Hematopoietic multipotent progenitor cell treated with erythropoietin and hydrocortisone succinate and interleukin-3 and kit ligand, for 6 days (in vitro differentiated cells): ENCODE results near the gene PAX6.

ENCODE experiments used
- DNase-seq: peaks from one replicate; pipeline ENCODE4 v3.0.0-alpha.2; 2015

The PAX6 gene

GRCh38 chr11:31822175-31822926 lies 11.2 kb upstream of the PAX6 start:
- DNase-seq = no peak

GRCh38 chr11:31821766-31822165 lies 10.6 kb upstream of the PAX6 start:
- DNase-seq = no peak

- no peak for DNase-seq
Measured at GRCh38 chr11:31821235-31821764, 10.2 kb upstream of the PAX6 start.

- DNase-seq = no peak
Measured at GRCh38 chr11:31820438-31820818, 9.3 kb upstream of the PAX6 start.

GRCh38 chr11:31819621-31820437 lies 8.7 kb upstream of the PAX6 start:
- DNase-seq = no peak

GRCh38 chr11:31818874-31819331 lies 7.8 kb upstream of the PAX6 start:
- no peak for DNase-seq

- DNase-seq = no peak
Measured at GRCh38 chr11:31818425-31818755, 7.3 kb upstream of the PAX6 start.

GRCh38 chr11:31817621-31818424 lies 6.7 kb upstream of the PAX6 start:
- DNase-seq = no peak

- no peak for DNase-seq
Measured at GRCh38 chr11:31817054-31817620, 6.0 kb upstream of the PAX6 start.

- DNase-seq = no peak
Measured at GRCh38 chr11:31816468-31817053, 5.4 kb upstream of the PAX6 start.

GRCh38 chr11:31815711-31816467 lies 4.8 kb upstream of the PAX6 start:
- no peak for DNase-seq

GRCh38 chr11:31814176-31814868 lies 3.2 kb upstream of the PAX6 start:
- DNase-seq = no peak

GRCh38 chr11:31813391-31814175 lies 2.5 kb upstream of the PAX6 start:
- DNase-seq = no peak

GRCh38 chr11:31812383-31813381 lies 1.6 kb upstream of the PAX6 start:
- no peak for DNase-seq

GRCh38 chr11:31809857-31810778 lies 1.0 kb downstream of the PAX6 start:
- DNase-seq = no peak

- no peak for DNase-seq
Measured at GRCh38 chr11:31809541-31809856, 1.6 kb downstream of the PAX6 start.

GRCh38 chr11:31808721-31809540 lies 2.2 kb downstream of the PAX6 start:
- no peak for DNase-seq
